Eye (tissue), 1 donor: ENCODE data around the gene WNT6.

Experiments
- DNase-seq: peaks from one replicate; pipeline ENCODE4 v3.0.0-alpha.2; 2015

The WNT6 gene

GRCh38 chr2:218894151-218894879 is 34.7 kb downstream of the WNT6 start:
- peak; percentile 39 for DNase-seq

- peak; percentile 10 for DNase-seq
These were observed 35.2 kb downstream of the WNT6 start for GRCh38 chr2:218894880-218895157.

GRCh38 chr2:218895326-218895725 is 35.7 kb downstream of the WNT6 start:
- peak; percentile 28 for DNase-seq

GRCh38 chr2:218895759-218896500 is 36.3 kb downstream of the WNT6 start:
- peak; percentile 16 for DNase-seq

GRCh38 chr2:218896501-218897393 is 37.1 kb downstream of the WNT6 start:
- peak; percentile 67 for DNase-seq

GRCh38 chr2:218897394-218898108 is 37.9 kb downstream of the WNT6 start:
- DNase-seq: peak; percentile 45

GRCh38 chr2:218898109-218898878 is 38.7 kb downstream of the WNT6 start:
- DNase-seq: peak; percentile 86

GRCh38 chr2:218899147-218899546 is 39.5 kb downstream of the WNT6 start:
- peak; percentile 2 for DNase-seq

- no peak for DNase-seq
These were observed 42.8 kb downstream of the WNT6 start for GRCh38 chr2:218902427-218902826.

GRCh38 chr2:218904176-218904575 is 44.6 kb downstream of the WNT6 start:
- DNase-seq: no peak

- DNase-seq: peak; percentile 98
These were observed 49.4 kb downstream of the WNT6 start for GRCh38 chr2:218908721-218909619.

GRCh38 chr2:218910741-218911140 is 51.1 kb downstream of the WNT6 start:
- DNase-seq: no peak

GRCh38 chr2:218920504-218920903 is 60.9 kb downstream of the WNT6 start:
- DNase-seq: no peak
